HepG2 (cell line): ENCODE data around the gene CIAO2B. TPM values are rescaled to one million over a fixed set of nuclear protein-coding genes. Genes with fewer than 3 reads are reported as not detected.

Experiments
- FLYWCH1 ChIP-seq: sonication (generic); formaldehyde crosslinking; IDR thresholded peaks from 2 replicates; pipeline ENCODE4 v1.8.1; 2023; ENCODE audit warnings: mild to moderate bottlenecking, missing genetic modification reagents
- GABPA ChIP-seq, 2 experiments: IDR thresholded peaks; 2 replicates each; pipeline ENCODE4 v1.6.1; 2011 to 2016; ENCODE audit warnings: low read depth in 2 of 2, low read length in 1 of 2, missing biosample characterization in 1 of 2, missing genetic modification characterization in 1 of 2
- GPN1 ChIP-seq: sonication (generic); formaldehyde crosslinking; IDR thresholded peaks from 2 replicates; pipeline ENCODE4 v1.5.1; 2020; ENCODE audit warnings: missing genetic modification reagents, borderline replicate concordance
- MED8 ChIP-seq: sonication (generic); formaldehyde crosslinking; IDR thresholded peaks from 2 replicates; pipeline ENCODE4 v1.8.1; 2023; ENCODE audit warnings: mild to moderate bottlenecking, missing genetic modification reagents; ENCODE audit not compliant: insufficient replicate concordance
- MEF2D ChIP-seq: sonication (generic); formaldehyde crosslinking; IDR thresholded peaks from 2 replicates; pipeline ENCODE4 v1.5.1; 2020; ENCODE audit warnings: mild to moderate bottlenecking, missing genetic modification reagents
- ZFP36L1 ChIP-seq: sonication (generic); formaldehyde crosslinking; IDR thresholded peaks from 2 replicates; pipeline ENCODE4 v1.8.0; 2022; ENCODE audit warnings: mild to moderate bottlenecking, missing genetic modification reagents, moderate library complexity
- ZIK1 ChIP-seq: sonication (generic); formaldehyde crosslinking; IDR thresholded peaks from 2 replicates; pipeline ENCODE4 v1.5.0; 2020; ENCODE audit warnings: mild to moderate bottlenecking, low read depth, missing genetic modification reagents, borderline replicate concordance
- ZNF121 ChIP-seq: sonication (generic); formaldehyde crosslinking; IDR thresholded peaks from 2 replicates; pipeline ENCODE4 v1.5.0; 2020; ENCODE audit warnings: mild to moderate bottlenecking, missing genetic modification reagents
- ZNF3 ChIP-seq: IDR thresholded peaks from 2 replicates; pipeline ENCODE4 v1.7.0; 2017; ENCODE audit warnings: inconsistent platforms
- ZNF510 ChIP-seq: sonication (generic); formaldehyde crosslinking; IDR thresholded peaks from 2 replicates; pipeline ENCODE4 v1.4.0; 2020; ENCODE audit warnings: low read depth, mild to moderate bottlenecking, missing genetic modification reagents
- ZNF619 ChIP-seq: sonication (generic); formaldehyde crosslinking; IDR thresholded peaks from 2 replicates; pipeline ENCODE4 v1.4.0; 2020; ENCODE audit warnings: mild to moderate bottlenecking, missing genetic modification reagents
- ZNF644 ChIP-seq: IDR thresholded peaks from 2 replicates; pipeline ENCODE4 v1.6.1; 2016; ENCODE audit warnings: low read depth
- ZSCAN29 ChIP-seq: sonication (generic); formaldehyde crosslinking; conservative IDR thresholded peaks from 2 replicates; pipeline ENCODE4 v1.4.0; 2020; ENCODE audit warnings: mild to moderate bottlenecking, missing genetic modification reagents
- polyA plus RNA-seq, 8 experiments: library from polyadenylated mRNA; depleted of rRNA in 3 of 8; stranded (reverse) in 7 of 8; unstranded in 1 of 8; fragments of >200 nt; fragmentation: Illumina TruSeq in 4 of 8; extraction: Trizol in 4 of 8; gene quantifications; 2 replicates each; pipeline versions ENCODE4 v1.2.1 to v1.2.3, GENCODE V29; 2011 to 2016; ENCODE audit warnings: low read depth in 4 of 8, missing spikeins in 1 of 8, mixed read lengths in 1 of 8; ENCODE audit not compliant: insufficient read depth in 1 of 8
- total RNA-seq, 5 experiments: library from RNA; depleted of rRNA; stranded (reverse); fragments of >200 nt; fragmentation: Illumina TruSeq; extraction: Trizol; gene quantifications; 2 replicates each; pipeline ENCODE4 v1.2.3, GENCODE V29; 2016; ENCODE audit warnings: low read depth in 1 of 5
- TF ChIP-seq, protein P1 (sequence below): sonication (generic); formaldehyde crosslinking; IDR thresholded peaks from 2 replicates; pipeline ENCODE4 v1.4.0; 2020; ENCODE audit warnings: missing genetic modification reagents, borderline replicate concordance
- TF ChIP-seq, protein P2 (sequence below): sonication (generic); formaldehyde crosslinking; IDR thresholded peaks from 2 replicates; pipeline ENCODE4 v1.8.0; 2022; ENCODE audit warnings: missing genetic modification reagents, mild to moderate bottlenecking, moderate library complexity, borderline replicate concordance
- TF ChIP-seq, protein P3 (sequence below): sonication (generic); formaldehyde crosslinking; IDR thresholded peaks from 2 replicates; pipeline ENCODE4 v1.4.0; 2020; ENCODE audit warnings: missing genetic modification reagents
- TF ChIP-seq, protein P4 (sequence below): fragments of 450-650 bp; IDR thresholded peaks from 2 replicates; pipeline ENCODE4 v1.6.1; 2017
- TF ChIP-seq, protein P5 (sequence below): sonication (generic); formaldehyde crosslinking; IDR thresholded peaks from 2 replicates; pipeline ENCODE4 v1.5.0; 2020; ENCODE audit warnings: missing genetic modification reagents, mild to moderate bottlenecking, borderline replicate concordance

CIAO2B gene
- total and polyA plus RNA-seq, 2 of the 13 experiments (the other 11 are each of a cell fraction or from before 2014, with no cell fraction given), result 157 to 293 TPM

DNA sequence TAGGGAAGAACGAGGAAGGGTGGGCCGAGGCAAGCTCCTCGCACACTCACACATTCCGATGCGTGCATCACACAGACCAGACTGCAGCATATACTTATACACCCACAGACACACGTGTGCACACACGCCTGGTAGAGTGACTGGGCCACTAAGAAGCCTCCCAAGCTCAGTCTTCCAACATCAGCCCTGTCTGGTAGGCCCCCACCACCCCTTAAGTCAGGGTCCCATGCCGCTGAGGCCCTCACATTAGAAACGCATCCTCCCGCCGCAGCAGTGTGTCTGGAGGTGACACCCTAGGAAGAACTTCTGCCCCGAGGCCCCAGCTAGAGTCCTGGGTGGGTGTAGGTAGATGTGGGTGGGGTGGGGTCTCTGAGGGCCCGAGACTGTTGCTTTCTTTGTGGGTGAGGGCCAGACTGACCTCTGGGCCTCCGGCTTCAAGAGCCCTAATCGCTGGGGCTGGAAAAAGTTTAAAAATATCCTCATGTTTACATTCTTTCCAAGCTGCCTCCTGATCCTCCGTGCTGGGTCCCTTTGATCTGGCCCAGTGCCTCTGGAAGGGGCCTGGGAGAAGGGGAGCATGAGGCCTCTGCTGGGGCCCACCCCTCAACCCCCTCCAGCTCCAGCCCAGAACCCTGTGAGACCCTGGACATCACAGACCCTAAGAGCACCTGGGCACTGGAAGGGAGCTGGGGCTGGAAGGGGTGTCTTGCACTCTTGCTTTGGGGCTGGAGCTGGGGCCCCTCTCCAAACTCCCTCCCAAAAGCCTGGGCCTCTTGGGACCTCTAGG, 29.2 kb downstream of the CIAO2B start (continued):
- TF ChIP-seq, protein P1, sequence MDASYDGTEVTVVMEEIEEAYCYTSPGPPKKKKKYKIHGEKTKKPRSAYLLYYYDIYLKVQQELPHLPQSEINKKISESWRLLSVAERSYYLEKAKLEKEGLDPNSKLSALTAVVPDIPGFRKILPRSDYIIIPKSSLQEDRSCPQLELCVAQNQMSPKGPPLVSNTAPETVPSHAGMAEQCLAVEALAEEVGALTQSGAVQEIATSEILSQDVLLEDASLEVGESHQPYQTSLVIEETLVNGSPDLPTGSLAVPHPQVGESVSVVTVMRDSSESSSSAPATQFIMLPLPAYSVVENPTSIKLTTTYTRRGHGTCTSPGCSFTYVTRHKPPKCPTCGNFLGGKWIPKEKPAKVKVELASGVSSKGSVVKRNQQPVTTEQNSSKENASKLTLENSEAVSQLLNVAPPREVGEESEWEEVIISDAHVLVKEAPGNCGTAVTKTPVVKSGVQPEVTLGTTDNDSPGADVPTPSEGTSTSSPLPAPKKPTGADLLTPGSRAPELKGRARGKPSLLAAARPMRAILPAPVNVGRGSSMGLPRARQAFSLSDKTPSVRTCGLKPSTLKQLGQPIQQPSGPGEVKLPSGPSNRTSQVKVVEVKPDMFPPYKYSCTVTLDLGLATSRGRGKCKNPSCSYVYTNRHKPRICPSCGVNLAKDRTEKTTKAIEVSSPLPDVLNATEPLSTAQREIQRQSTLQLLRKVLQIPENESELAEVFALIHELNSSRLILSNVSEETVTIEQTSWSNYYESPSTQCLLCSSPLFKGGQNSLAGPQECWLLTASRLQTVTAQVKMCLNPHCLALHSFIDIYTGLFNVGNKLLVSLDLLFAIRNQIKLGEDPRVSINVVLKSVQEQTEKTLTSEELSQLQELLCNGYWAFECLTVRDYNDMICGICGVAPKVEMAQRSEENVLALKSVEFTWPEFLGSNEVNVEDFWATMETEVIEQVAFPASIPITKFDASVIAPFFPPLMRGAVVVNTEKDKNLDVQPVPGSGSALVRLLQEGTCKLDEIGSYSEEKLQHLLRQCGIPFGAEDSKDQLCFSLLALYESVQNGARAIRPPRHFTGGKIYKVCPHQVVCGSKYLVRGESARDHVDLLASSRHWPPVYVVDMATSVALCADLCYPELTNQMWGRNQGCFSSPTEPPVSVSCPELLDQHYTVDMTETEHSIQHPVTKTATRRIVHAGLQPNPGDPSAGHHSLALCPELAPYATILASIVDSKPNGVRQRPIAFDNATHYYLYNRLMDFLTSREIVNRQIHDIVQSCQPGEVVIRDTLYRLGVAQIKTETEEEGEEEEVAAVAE, result 0 out of 2 replicates have a peak, but pooled peaks have one; percentile 15
- TF ChIP-seq ZNF619 (CRISPR knock-in tag), result peak; percentile 11; the same call in 1 of the 2 replicates
- no peak for TF ChIP-seq GABPA (IDR thresholded peaks at IDR 0.05; ENCODE audit: low read depth, low read length)
- peak; percentile 41; the same call in 1 of the 2 replicates for TF ChIP-seq GABPA (CRISPR knock-in tag; IDR thresholded peaks at IDR 0.05; ENCODE audit: low read depth)
- TF ChIP-seq, protein P2, sequence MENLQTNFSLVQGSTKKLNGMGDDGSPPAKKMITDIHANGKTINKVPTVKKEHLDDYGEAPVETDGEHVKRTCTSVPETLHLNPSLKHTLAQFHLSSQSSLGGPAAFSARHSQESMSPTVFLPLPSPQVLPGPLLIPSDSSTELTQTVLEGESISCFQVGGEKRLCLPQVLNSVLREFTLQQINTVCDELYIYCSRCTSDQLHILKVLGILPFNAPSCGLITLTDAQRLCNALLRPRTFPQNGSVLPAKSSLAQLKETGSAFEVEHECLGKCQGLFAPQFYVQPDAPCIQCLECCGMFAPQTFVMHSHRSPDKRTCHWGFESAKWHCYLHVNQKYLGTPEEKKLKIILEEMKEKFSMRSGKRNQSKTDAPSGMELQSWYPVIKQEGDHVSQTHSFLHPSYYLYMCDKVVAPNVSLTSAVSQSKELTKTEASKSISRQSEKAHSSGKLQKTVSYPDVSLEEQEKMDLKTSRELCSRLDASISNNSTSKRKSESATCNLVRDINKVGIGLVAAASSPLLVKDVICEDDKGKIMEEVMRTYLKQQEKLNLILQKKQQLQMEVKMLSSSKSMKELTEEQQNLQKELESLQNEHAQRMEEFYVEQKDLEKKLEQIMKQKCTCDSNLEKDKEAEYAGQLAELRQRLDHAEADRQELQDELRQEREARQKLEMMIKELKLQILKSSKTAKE (CRISPR knock-in tag), result peak; percentile 88; the same call in 1 of the 2 replicates
- TF ChIP-seq, protein P3, sequence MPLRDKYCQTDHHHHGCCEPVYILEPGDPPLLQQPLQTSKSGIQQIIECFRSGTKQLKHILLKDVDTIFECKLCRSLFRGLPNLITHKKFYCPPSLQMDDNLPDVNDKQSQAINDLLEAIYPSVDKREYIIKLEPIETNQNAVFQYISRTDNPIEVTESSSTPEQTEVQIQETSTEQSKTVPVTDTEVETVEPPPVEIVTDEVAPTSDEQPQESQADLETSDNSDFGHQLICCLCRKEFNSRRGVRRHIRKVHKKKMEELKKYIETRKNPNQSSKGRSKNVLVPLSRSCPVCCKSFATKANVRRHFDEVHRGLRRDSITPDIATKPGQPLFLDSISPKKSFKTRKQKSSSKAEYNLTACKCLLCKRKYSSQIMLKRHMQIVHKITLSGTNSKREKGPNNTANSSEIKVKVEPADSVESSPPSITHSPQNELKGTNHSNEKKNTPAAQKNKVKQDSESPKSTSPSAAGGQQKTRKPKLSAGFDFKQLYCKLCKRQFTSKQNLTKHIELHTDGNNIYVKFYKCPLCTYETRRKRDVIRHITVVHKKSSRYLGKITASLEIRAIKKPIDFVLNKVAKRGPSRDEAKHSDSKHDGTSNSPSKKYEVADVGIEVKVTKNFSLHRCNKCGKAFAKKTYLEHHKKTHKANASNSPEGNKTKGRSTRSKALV (CRISPR knock-in tag), result peak; percentile 55; the same call in 1 of the 2 replicates
- TF ChIP-seq ZNF510 (CRISPR knock-in tag), result no peak
- TF ChIP-seq ZNF121 (CRISPR knock-in tag), result peak; percentile 69; the same call in 1 of the 2 replicates
- TF ChIP-seq MED8 (CRISPR knock-in tag), result no peak
- no peak for TF ChIP-seq GPN1 (CRISPR knock-in tag)
- TF ChIP-seq FLYWCH1 (CRISPR knock-in tag), result no peak
- no peak for TF ChIP-seq ZSCAN29 (CRISPR knock-in tag)
- no peak; the same call in 1 of the 2 replicates for TF ChIP-seq ZIK1 (CRISPR knock-in tag)
- peak; percentile 100 for TF ChIP-seq MEF2D
- TF ChIP-seq ZNF644 (CRISPR knock-in tag), result no peak
- TF ChIP-seq, protein P4, sequence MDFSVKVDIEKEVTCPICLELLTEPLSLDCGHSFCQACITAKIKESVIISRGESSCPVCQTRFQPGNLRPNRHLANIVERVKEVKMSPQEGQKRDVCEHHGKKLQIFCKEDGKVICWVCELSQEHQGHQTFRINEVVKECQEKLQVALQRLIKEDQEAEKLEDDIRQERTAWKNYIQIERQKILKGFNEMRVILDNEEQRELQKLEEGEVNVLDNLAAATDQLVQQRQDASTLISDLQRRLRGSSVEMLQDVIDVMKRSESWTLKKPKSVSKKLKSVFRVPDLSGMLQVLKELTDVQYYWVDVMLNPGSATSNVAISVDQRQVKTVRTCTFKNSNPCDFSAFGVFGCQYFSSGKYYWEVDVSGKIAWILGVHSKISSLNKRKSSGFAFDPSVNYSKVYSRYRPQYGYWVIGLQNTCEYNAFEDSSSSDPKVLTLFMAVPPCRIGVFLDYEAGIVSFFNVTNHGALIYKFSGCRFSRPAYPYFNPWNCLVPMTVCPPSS, result no peak
- TF ChIP-seq ZNF3 (CRISPR knock-in tag), result no peak
- TF ChIP-seq, protein P5, sequence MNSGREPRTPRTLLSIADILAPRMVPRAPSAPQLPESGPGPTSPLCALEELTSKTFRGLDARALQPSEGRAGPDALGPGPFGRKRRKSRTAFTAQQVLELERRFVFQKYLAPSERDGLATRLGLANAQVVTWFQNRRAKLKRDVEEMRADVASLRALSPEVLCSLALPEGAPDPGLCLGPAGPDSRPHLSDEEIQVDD (CRISPR knock-in tag), result no peak
- no peak; the same call in 1 of the 2 replicates for TF ChIP-seq ZFP36L1 (CRISPR knock-in tag)
